ENCODE measurements around the gene FRK.

FRK gene

DNA sequence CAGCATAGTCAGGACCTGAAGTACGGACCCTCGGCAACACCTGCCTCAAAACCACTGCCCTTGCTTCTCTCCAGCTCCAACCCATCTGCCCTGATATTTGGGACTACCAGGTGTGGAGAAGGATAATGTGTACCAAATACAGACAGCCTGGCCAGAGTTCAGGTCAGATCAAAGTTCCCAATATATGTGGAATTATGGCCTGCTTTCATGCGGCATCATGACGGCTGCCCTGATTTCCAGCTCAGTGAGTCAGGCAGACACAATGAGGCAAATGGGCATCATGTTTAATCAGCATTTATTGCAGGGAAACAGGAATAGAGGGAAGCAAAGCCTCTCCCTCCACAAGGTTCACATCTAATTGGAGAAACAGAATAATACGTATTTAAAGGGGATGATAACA lies 57.9 kb downstream of the FRK start:
- Histone ChIP-seq H3K14ac (ENCODE audit: low read length) (no peak overlapping the region), H3K79me1 (ENCODE audit: low read length) (no peaks in the 10 kb centered on the region), H3K27me3 (ENCODE audit: insufficient read depth, low read length) (no peaks in the 10 kb centered on the region), H3K4me3 (ENCODE audit: low read depth, low read length) (no peak overlapping the region), H4K12ac (ENCODE audit: low read depth, low read length) (no peak overlapping the region), H2BK120ac (ENCODE audit: insufficient read depth, low read length, poor library complexity) (no peak overlapping the region), H2AFZ (ENCODE audit: insufficient read depth, low read length, poor library complexity) (no peak overlapping the region), H3K79me2 (ENCODE audit: control insufficient read depth, insufficient read depth, low read length, poor library complexity) (no peaks in the 10 kb centered on the region), H3K4me1 (ENCODE audit: control insufficient read depth in 1 of 2, insufficient read depth in 2 of 2, low read length in 2 of 2) (no peaks in the 10 kb centered on the region), H3K4me2 (ENCODE audit: low read length) (no peak overlapping the region), H3K4ac (ENCODE audit: low read depth, low read length) (no peak overlapping the region), H3K27ac (ENCODE audit: low read depth, low read length) (no peak overlapping the region), H2BK5ac (ENCODE audit: low read depth, low read length, poor library complexity) (no peak overlapping the region), H3K9me3 (ENCODE audit: insufficient read depth, low read depth, low read length) (no peaks in the 10 kb centered on the region), H3K23ac (ENCODE audit: low read length) (no peak overlapping the region), H4K8ac (ENCODE audit: low read depth, low read length) (no peak overlapping the region), H2BK12ac (ENCODE audit: low read length) (no peak overlapping the region), H3K36me3 (ENCODE audit: control insufficient read depth in 1 of 2, insufficient read depth in 2 of 2, low read length in 2 of 2) (no peaks in the 10 kb centered on the region), H3K9ac (ENCODE audit: low read length) (no peak overlapping the region), H3K18ac (ENCODE audit: low read length) (no peak overlapping the region), H2AK5ac (ENCODE audit: low read length) (no peak overlapping the region), H4K91ac (ENCODE audit: low read depth, low read length) (no peak overlapping the region)
- no peak for DNase-seq
- WGBS (ENCODE audit: extremely low coverage, insufficient coverage, insufficient read length): no CpG with 5 or more reads among the region's 5 CpGs

DNA sequence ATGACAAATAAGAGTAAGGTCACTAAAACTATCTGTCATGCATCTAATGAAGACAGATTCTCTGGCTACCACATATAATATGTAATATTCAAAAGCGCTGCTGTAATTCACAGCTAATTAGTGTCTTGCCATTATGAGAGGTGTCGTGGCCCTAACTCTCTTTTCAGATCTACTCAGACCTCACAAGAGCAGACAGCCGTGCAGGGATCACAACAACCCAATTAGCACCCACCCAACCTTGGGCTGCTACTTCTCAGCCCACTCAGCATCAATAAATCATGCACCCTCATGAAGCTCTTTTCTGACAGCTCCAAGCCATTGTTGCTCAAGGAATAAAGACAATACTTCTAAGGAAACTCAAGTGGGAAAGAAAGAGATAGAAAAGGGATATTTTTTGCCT lies 61.5 kb downstream of the FRK start:
- H2AK5ac ChIP-seq (ENCODE audit: low read length): no peak overlapping the region
- no peak overlapping the region for H2AFZ ChIP-seq (ENCODE audit: insufficient read depth, low read length, poor library complexity)
- no peak overlapping the region for H2BK12ac ChIP-seq (ENCODE audit: low read length)
- no peak overlapping the region for H4K8ac ChIP-seq (ENCODE audit: low read depth, low read length)
- no peaks in the 10 kb centered on the region for H3K79me1 ChIP-seq (ENCODE audit: low read length)
- no peak overlapping the region for H3K14ac ChIP-seq (ENCODE audit: low read length)
- H3K9ac ChIP-seq (ENCODE audit: low read length): peak overlapping the region; percentile 68
- H3K4me1 ChIP-seq (ENCODE audit: control insufficient read depth in 1 of 2, insufficient read depth in 2 of 2, low read length in 2 of 2): no peaks in the 10 kb centered on the region
- no CpG with 5 or more reads among the region's 3 CpGs for WGBS (ENCODE audit: extremely low coverage, insufficient coverage, insufficient read length)
- no peak overlapping the region for H3K4me3 ChIP-seq (ENCODE audit: low read depth, low read length)
- H3K18ac ChIP-seq (ENCODE audit: low read length): no peak overlapping the region
- no peak overlapping the region for H2BK5ac ChIP-seq (ENCODE audit: low read depth, low read length, poor library complexity)
- H3K4me2 ChIP-seq (ENCODE audit: low read length): no peak overlapping the region
- H3K27me3 ChIP-seq (ENCODE audit: insufficient read depth, low read length): no peaks in the 10 kb centered on the region
- H2BK120ac ChIP-seq (ENCODE audit: insufficient read depth, low read length, poor library complexity): no peak overlapping the region
- H4K91ac ChIP-seq (ENCODE audit: low read depth, low read length): no peak overlapping the region
- no peak overlapping the region for H3K4ac ChIP-seq (ENCODE audit: low read depth, low read length)
- H4K12ac ChIP-seq (ENCODE audit: low read depth, low read length): no peak overlapping the region
- no peaks in the 10 kb centered on the region for H3K9me3 ChIP-seq (ENCODE audit: insufficient read depth, low read depth, low read length)
- no peak overlapping the region for H3K27ac ChIP-seq (ENCODE audit: low read depth, low read length)
- no peak overlapping the region for H3K23ac ChIP-seq (ENCODE audit: low read length)
- H3K36me3 ChIP-seq (ENCODE audit: control insufficient read depth in 1 of 2, insufficient read depth in 2 of 2, low read length in 2 of 2): no peaks in the 10 kb centered on the region
- DNase-seq: no peak
- no peaks in the 10 kb centered on the region for H3K79me2 ChIP-seq (ENCODE audit: control insufficient read depth, insufficient read depth, low read length, poor library complexity)

DNA sequence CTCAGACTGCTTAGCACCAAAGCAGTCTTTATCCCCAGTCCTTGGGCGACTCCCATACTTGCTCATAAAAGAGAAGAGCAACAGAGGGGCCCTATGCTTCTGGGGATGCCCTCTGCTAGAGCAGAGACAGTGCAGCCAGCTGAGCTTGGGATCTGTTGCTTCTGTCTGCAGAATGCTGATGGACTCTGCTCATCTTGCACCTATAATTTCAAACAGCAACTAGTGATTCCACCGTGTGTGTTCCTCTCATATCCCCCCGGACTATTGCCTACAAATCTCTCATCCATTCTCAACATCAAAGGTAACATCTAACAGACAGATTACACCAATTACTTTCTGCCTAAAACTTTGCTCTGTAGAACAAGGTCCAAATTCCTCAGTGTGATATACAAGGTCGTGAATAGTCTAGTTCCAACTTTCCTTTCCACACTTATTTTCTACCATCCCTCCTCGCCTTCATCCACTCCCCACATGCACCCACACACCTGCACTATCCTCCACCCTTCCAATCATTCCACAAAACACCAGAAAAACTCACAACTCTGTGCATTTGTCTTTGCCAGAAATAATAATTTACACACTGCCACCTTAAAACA lies 62.6 kb downstream of the FRK start:
- Histone ChIP-seq H3K36me3 (ENCODE audit: control insufficient read depth in 1 of 2, insufficient read depth in 2 of 2, low read length in 2 of 2) (no peaks in the 10 kb centered on the region), H2BK12ac (ENCODE audit: low read length) (no peak overlapping the region), H4K8ac (ENCODE audit: low read depth, low read length) (no peak overlapping the region)

DNA sequence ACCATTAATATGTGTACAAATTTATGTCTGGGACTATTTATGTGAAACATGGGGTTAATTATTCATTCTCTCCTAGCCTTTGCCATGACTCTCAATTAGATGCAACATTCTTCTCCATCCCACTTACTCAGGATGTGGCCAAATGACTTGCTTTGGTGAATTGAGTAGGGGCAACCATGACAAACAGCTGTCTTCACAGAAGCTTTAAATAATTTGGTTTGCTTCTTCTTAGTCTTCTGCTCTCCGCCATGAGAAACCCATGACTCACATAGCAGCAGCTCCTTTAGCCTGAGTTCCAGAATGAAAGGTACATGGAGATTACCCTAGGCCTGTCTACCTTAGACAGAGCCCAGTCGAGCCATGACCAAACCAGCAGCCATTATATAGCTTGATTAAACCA lies 74.7 kb downstream of the FRK start:
- Histone ChIP-seq H3K18ac (ENCODE audit: low read length) (no peak overlapping the region), H4K12ac (ENCODE audit: low read depth, low read length) (no peak overlapping the region), H2BK12ac (ENCODE audit: low read length) (no peak overlapping the region), H3K4ac (ENCODE audit: low read depth, low read length) (no peak overlapping the region), H2BK120ac (ENCODE audit: insufficient read depth, low read length, poor library complexity) (no peak overlapping the region), H3K14ac (ENCODE audit: low read length) (no peak overlapping the region), H3K9me3 (ENCODE audit: insufficient read depth, low read depth, low read length) (no peaks in the 10 kb centered on the region), H3K79me2 (ENCODE audit: control insufficient read depth, insufficient read depth, low read length, poor library complexity) (no peaks in the 10 kb centered on the region), H4K91ac (ENCODE audit: low read depth, low read length) (no peak overlapping the region), H2AK5ac (ENCODE audit: low read length) (no peak overlapping the region), H4K8ac (ENCODE audit: low read depth, low read length) (no peak overlapping the region), H2BK5ac (ENCODE audit: low read depth, low read length, poor library complexity) (no peak overlapping the region), H3K23ac (ENCODE audit: low read length) (no peak overlapping the region), H3K36me3 (ENCODE audit: control insufficient read depth in 1 of 2, insufficient read depth in 2 of 2, low read length in 2 of 2) (no peaks in the 10 kb centered on the region), H3K4me3 (ENCODE audit: low read depth, low read length) (no peak overlapping the region), H3K4me2 (ENCODE audit: low read length) (no peak overlapping the region), H3K9ac (ENCODE audit: low read length) (no peak overlapping the region), H3K27ac (ENCODE audit: low read depth, low read length) (no peak overlapping the region), H2AFZ (ENCODE audit: insufficient read depth, low read length, poor library complexity) (no peak overlapping the region), H3K4me1 (ENCODE audit: control insufficient read depth in 1 of 2, insufficient read depth in 2 of 2, low read length in 2 of 2) (no peaks in the 10 kb centered on the region), H3K27me3 (ENCODE audit: insufficient read depth, low read length) (no peaks in the 10 kb centered on the region), H3K79me1 (ENCODE audit: low read length) (no peaks in the 10 kb centered on the region)
- no peak for DNase-seq
- no CpG with 5 or more reads among the region's 2 CpGs for WGBS (ENCODE audit: extremely low coverage, insufficient coverage, insufficient read length)

More for the DNA sequence above, 62.6 kb downstream of the FRK start:
- Histone ChIP-seq H3K4me1 (ENCODE audit: control insufficient read depth in 1 of 2, insufficient read depth in 2 of 2, low read length in 2 of 2) (no peaks in the 10 kb centered on the region), H2BK5ac (ENCODE audit: low read depth, low read length, poor library complexity) (no peak overlapping the region), H3K18ac (ENCODE audit: low read length) (no peak overlapping the region), H3K79me1 (ENCODE audit: low read length) (no peaks in the 10 kb centered on the region), H2AFZ (ENCODE audit: insufficient read depth, low read length, poor library complexity) (no peak overlapping the region), H4K12ac (ENCODE audit: low read depth, low read length) (no peak overlapping the region), H4K91ac (ENCODE audit: low read depth, low read length) (no peak overlapping the region), H3K4me2 (ENCODE audit: low read length) (no peak overlapping the region), H3K4me3 (ENCODE audit: low read depth, low read length) (no peak overlapping the region), H3K14ac (ENCODE audit: low read length) (no peak overlapping the region), H2BK120ac (ENCODE audit: insufficient read depth, low read length, poor library complexity) (no peak overlapping the region), H3K9ac (ENCODE audit: low read length) (no peak overlapping the region), H3K23ac (ENCODE audit: low read length) (peak overlapping the region; percentile 15), H2AK5ac (ENCODE audit: low read length) (no peak overlapping the region), H3K9me3 (ENCODE audit: insufficient read depth, low read depth, low read length) (no peaks in the 10 kb centered on the region), H3K27me3 (ENCODE audit: insufficient read depth, low read length) (no peaks in the 10 kb centered on the region), H3K79me2 (ENCODE audit: control insufficient read depth, insufficient read depth, low read length, poor library complexity) (no peaks in the 10 kb centered on the region), H3K27ac (ENCODE audit: low read depth, low read length) (no peak overlapping the region), H3K4ac (ENCODE audit: low read depth, low read length) (no peak overlapping the region)
- no peak for DNase-seq
- WGBS (ENCODE audit: extremely low coverage, insufficient coverage, insufficient read length): 100% methylated on average over 1 of the region's 5 CpGs

Data from trophoblast cell (in vitro differentiated cells and primary cell).